ENCODE data around the gene AAMP.
A peak's percentile ranks its signal among the peaks of the same experiment; 100 is the strongest.

The AAMP gene

GRCh38 chr2:218218268-218219185, 51.4 kb downstream of the AAMP start:
- no peak for DNase-seq

GRCh38 chr2:218217360-218218267, 52.3 kb downstream of the AAMP start:
- peak; percentile 77 for DNase-seq

GRCh38 chr2:218216674-218217359, 53.1 kb downstream of the AAMP start, which contains the start of gene ARPC2:
Gene ARPC2, plus strand, starts transcription at chr2:218217189. Its CDS starts 282 bp downstream, at chr2:218217471.
- peak; percentile 93 for DNase-seq

- DNase-seq: no peak
These were observed 53.6 kb downstream of the AAMP start for GRCh38 chr2:218216336-218216673.
